NB4 (cell line): ENCODE data around the gene TENM4.

Experiments used
- DNase-seq: peaks from one replicate; pipeline ENCODE4 v3.0.0; 2010; ENCODE audit warnings: low read depth
- H3K4me3 ChIP-seq: one replicate; pipeline ENCODE4 v1.5.1; 2011; ENCODE audit warnings: mild to moderate bottlenecking, low read depth, low read length, moderate library complexity
- CTCF ChIP-seq: IDR thresholded peaks from one replicate; pipeline ENCODE4 v1.5.1; 2012; ENCODE audit warnings: low read depth, low read length
- MAX ChIP-seq: IDR thresholded peaks from 2 replicates; pipeline ENCODE4 v1.6.1; 2011; ENCODE audit warnings: low read depth, low read length
- MYC ChIP-seq: IDR thresholded peaks from 2 replicates; pipeline ENCODE4 v1.6.1; 2011; ENCODE audit warnings: low read depth, low read length
- POLR2A ChIP-seq: IDR thresholded peaks from 2 replicates; pipeline ENCODE4 v1.6.1; 2011; ENCODE audit warnings: mild to moderate bottlenecking; ENCODE audit not compliant: insufficient read length; ENCODE audit errors: extremely low read depth

Gene TENM4

GRCh38 chr11:78905756-78906155 lies 535.1 kb downstream of the TENM4 start:
- no peak for DNase-seq
- no peak for TF ChIP-seq POLR2A
- H3K4me3 ChIP-seq: no peak overlapping the region

GRCh38 chr11:78902771-78903507 lies 537.9 kb downstream of the TENM4 start:
- no peak overlapping the region for H3K4me3 ChIP-seq
- no peak for DNase-seq
- TF ChIP-seq CTCF (no peak), MAX (no peak), POLR2A (no peak), MYC (no peak)

- H3K4me3 ChIP-seq: no peak overlapping the region
- TF ChIP-seq MAX (no peak), CTCF (no peak), POLR2A (no peak), MYC (no peak)
Observed at GRCh38 chr11:78901831-78902230, 539.0 kb downstream of the TENM4 start.

GRCh38 chr11:78898266-78898775 lies 542.5 kb downstream of the TENM4 start:
- no peak for DNase-seq
- no peak for TF ChIP-seq CTCF
- no peak for TF ChIP-seq MAX
- no peak overlapping the region for H3K4me3 ChIP-seq

More at GRCh38 chr11:78901831-78902230, 539.0 kb downstream of the TENM4 start:
- DNase-seq: no peak

- DNase-seq: no peak
- no peak for TF ChIP-seq CTCF
- H3K4me3 ChIP-seq: no peak overlapping the region
Observed at GRCh38 chr11:78893996-78894395, 546.8 kb downstream of the TENM4 start.

- no peak for DNase-seq
- no peak overlapping the region for H3K4me3 ChIP-seq
- TF ChIP-seq CTCF (no peak), MAX (no peak), POLR2A (no peak), MYC (no peak)
Observed at GRCh38 chr11:78889698-78890097, 551.1 kb downstream of the TENM4 start.
